Measurements from ENCODE around the gene PIMREG. TPM values are rescaled to one million over a fixed set of nuclear protein-coding genes. Genes with fewer than 3 reads are reported as not detected.

PIMREG gene
- total RNA-seq, 4 donors from 2014 or later: 0.21 to 2.8 (median 0.84) TPM

DNA sequence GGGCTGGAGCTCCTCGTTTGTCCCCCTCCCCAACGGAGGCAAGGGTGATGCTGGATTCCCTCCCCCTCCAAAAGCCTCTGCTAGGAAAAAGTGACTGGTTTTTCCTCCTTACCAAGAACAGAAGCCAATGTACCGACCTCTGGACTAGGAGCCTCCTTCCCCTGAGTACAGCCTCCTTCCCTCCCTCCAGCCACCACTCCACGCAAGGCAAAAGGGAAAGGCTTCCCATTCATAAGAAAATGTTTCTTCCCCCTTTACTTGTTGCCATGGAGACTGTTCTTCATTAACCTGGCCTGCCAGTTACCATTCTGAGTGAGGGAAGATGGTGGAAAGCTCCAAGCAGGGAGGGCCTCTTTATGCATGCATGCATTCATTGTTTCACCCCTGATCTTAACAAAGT is 4.3 kb upstream of the PIMREG start:
- TF ChIP-seq, protein P1, sequence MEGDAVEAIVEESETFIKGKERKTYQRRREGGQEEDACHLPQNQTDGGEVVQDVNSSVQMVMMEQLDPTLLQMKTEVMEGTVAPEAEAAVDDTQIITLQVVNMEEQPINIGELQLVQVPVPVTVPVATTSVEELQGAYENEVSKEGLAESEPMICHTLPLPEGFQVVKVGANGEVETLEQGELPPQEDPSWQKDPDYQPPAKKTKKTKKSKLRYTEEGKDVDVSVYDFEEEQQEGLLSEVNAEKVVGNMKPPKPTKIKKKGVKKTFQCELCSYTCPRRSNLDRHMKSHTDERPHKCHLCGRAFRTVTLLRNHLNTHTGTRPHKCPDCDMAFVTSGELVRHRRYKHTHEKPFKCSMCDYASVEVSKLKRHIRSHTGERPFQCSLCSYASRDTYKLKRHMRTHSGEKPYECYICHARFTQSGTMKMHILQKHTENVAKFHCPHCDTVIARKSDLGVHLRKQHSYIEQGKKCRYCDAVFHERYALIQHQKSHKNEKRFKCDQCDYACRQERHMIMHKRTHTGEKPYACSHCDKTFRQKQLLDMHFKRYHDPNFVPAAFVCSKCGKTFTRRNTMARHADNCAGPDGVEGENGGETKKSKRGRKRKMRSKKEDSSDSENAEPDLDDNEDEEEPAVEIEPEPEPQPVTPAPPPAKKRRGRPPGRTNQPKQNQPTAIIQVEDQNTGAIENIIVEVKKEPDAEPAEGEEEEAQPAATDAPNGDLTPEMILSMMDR (IDR thresholded peaks at IDR 0.05): no peak
- TF ChIP-seq POLR2A (IDR thresholded peaks at IDR 0.05): no peak
- H3K4me3 ChIP-seq (ENCODE audit: low read depth, poor library complexity, severe bottlenecking): no peak overlapping the region
- 56 to 61% methylated on average over 4 of the region's 4 CpGs for WGBS, 2 donors
- intact Hi-C loops (cut with DNase I; ENCODE audit: low total_unique reads): no loop called here
- no peak for DNase-seq (ENCODE audit: low spot score in 2 of 2)

DNA sequence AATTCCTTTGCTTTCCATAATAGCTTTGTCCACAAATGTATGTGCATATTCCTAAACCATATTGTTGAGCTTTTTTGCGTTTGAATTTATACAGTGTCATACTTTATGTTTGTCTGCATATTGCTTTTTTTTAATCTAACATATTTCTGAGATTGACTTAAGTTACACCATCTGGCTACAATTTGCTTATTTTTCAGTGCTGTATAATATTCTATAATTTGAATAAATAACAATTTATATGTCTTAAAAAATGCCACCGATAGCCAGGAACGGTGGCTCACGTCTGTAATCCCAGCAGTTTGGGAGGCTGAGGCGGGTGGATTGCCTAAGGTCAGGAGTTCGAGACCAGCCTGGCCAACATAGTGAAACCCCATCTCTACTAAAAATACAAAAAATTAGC is 1.5 kb upstream of the PIMREG start:
- intact Hi-C loops (cut with DNase I; ENCODE audit: low total_unique reads): no loop called here
- 76 to 80% methylated on average over 6 of the region's 6 CpGs for WGBS, 2 donors
- TF ChIP-seq, protein P1 (IDR thresholded peaks at IDR 0.05): no peak
- TF ChIP-seq POLR2A (IDR thresholded peaks at IDR 0.05): no peak
- no peak overlapping the region for H3K4me3 ChIP-seq (ENCODE audit: low read depth, poor library complexity, severe bottlenecking)
- no peak for DNase-seq (ENCODE audit: low spot score in 2 of 2)

DNA sequence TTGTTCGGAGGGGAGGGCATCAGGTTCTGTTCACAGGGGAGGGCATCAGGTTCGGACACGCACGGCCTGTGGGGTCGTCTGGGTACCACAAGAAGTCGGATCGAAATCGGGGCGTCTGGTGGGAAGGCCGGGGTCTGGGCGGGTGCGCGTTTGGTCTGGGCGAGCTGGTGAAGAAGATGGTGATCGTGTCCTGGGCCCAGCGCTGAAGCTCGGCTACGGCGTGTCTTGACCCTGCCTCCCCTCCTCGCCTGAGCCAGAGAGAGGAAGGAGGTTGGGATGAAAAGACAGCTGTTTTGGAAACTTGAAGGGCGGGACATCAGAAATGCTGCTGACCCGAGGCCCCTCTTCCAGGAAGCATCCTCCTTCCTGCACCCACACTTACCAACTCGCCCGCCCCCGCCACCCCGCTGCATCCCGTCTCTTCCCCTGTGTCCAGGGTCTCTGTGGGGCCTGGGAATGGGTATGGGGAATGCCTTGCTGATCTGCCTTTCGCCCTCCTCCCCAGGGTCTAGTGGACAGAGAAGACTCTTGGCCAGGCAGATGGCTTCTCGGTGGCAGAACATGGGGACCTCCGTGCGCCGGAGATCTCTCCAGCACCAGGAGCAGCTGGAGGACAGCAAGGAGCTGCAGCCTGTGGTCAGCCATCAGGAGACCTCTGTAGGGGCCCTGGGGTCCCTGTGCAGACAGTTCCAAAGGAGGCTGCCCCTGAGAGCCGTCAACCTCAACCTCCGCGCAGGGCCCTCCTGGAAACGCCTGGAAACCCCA is 498 bp downstream of the PIMREG start:
- no peak for TF ChIP-seq POLR2A (IDR thresholded peaks at IDR 0.05)
- TF ChIP-seq, protein P1 (IDR thresholded peaks at IDR 0.05): no peak
- WGBS, 2 donors: 27 to 30% methylated on average over 33 to 36 of the region's 36 CpGs
- intact Hi-C loops (cut with DNase I; ENCODE audit: low total_unique reads): no loop called here
- no peak for DNase-seq (ENCODE audit: low spot score in 2 of 2)
- peak overlapping the region; percentile 26 for H3K4me3 ChIP-seq (ENCODE audit: low read depth, poor library complexity, severe bottlenecking)

DNA sequence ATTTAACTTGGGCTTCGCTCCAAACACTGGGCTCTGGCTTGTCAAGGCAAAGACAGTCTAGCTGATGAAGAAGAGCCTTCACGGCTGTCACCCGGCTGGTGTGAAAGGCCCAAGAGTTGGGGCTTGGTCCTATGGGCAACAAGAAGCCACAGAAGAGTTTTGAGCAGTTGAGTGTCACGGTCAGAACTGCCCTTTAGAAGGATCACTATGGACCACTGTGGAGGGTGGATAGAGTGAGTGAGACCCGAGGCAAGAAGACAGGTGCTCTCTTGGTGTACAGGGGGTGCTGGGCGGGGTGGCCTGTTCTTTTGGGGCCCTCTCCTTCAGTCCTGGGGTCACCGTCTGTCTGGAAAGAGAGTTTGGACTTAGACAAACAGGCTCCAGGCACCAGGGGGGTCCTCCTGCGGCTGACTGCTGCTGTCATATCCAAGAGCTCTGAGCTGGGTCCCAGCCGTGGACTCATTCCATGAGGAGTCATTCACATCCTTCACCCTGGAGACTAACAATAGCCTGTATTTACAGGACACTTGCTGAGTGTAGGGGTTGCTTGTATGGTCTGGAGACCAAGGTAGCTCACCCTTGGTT is 2.4 kb downstream of the PIMREG start:
- no peak overlapping the region for H3K4me3 ChIP-seq (ENCODE audit: low read depth, poor library complexity, severe bottlenecking)
- no peak for DNase-seq (ENCODE audit: low spot score in 2 of 2)
- no peak for TF ChIP-seq POLR2A (IDR thresholded peaks at IDR 0.05)
- TF ChIP-seq, protein P1 (IDR thresholded peaks at IDR 0.05): no peak
- intact Hi-C loops (cut with DNase I; ENCODE audit: low total_unique reads): no loop called here
- 83 to 95% methylated on average over 9 of the region's 9 CpGs for WGBS, 2 donors

DNA sequence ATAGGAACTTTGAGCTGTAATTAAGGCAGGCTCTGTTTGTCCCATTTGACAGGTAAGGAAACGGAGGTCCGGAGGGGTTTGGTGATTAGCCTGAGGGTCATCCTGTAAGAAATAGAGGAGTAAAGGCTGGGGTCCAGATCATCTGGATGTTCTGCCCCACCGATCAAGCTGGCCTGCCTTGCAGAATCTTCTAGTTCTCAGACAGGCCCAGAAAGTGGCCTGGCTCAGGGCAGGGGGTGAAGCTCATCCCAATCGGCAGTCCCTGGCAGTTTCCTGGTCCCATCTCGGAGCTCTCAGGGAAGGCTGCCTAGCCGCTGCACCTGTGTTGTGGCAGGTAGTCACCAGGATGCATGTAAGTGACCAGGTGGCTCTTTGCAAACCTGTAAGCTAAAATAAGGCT is 4.2 kb downstream of the PIMREG start:
- H3K4me3 ChIP-seq (ENCODE audit: low read depth, poor library complexity, severe bottlenecking): no peak overlapping the region
- 91 to 96% methylated on average over 6 of the region's 6 CpGs for WGBS, 2 donors
- intact Hi-C loops (cut with DNase I; ENCODE audit: low total_unique reads): no loop called here
- TF ChIP-seq, protein P1 (IDR thresholded peaks at IDR 0.05): no peak
- no peak for TF ChIP-seq POLR2A (IDR thresholded peaks at IDR 0.05)
- no peak for DNase-seq (ENCODE audit: low spot score in 2 of 2)
